Right forelimb (tissue), 1 donor: ENCODE measurements around the gene MAP3K14.
A peak's percentile ranks its signal among the peaks of the same experiment; 100 is the strongest.
"Not testable (repeated sequence)": the region's sequence is repeated elsewhere in the genome, so short reads cannot be mapped to it uniquely, and the experiment has no call there.

Experiments
- DNase-seq: peaks from one replicate; pipeline ENCODE4 v3.0.0-alpha.2; 2018

MAP3K14 gene

DNA sequence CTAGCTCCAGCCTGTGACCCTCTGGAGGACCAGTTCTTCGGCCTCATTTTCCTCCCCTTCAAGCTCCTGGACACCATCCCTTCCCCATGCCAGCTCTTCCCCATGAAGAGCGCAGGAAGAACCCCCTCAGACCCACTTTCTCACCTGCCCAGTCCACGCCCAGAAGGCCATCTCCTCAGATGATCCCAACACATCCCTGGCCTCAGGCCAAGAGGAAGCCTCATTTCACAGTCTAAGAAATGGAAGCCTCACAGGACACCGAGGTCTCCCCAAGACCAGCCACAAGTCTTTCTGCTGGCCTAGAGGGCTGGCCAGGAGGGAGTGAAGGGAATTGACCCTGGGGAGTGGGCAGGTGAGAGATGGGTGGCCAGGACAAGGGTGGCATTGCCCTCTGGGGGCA, 62.9 kb downstream of the MAP3K14 start:
- DNase-seq: no peak

DNA sequence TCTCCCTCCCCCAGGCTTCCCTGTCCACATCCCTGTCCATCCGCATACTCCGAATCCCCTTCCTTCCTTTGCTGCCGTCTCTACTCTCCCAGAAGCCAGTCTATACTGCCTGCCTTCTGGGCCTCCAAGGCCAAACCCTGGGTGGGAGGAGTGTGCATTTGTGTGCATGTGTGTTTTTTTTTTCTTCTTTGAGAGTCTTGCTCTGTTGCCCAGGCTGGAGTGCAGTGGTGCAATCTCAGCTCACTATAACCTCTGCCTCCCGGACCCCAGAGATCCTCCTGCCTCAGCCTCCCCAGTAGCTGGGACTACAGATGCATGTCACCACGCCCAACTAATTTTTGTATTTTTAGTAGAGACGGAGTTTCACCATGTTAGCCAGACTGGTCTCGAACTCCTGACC, 63.6 kb downstream of the MAP3K14 start:
- DNase-seq: not testable (repeated sequence)

GRCh38 chr17:45251931-45252330, 64.9 kb downstream of the MAP3K14 start:
- DNase-seq: no peak

- no peak for DNase-seq
These were observed 68.5 kb downstream of the MAP3K14 start for GRCh38 chr17:45248132-45248957.

- peak; percentile 67 for DNase-seq
These were observed 69.2 kb downstream of the MAP3K14 start for GRCh38 chr17:45247429-45248131.

GRCh38 chr17:45246861-45247428, 69.9 kb downstream of the MAP3K14 start:
- DNase-seq: no peak

GRCh38 chr17:45246338-45246737, 70.5 kb downstream of the MAP3K14 start:
- no peak for DNase-seq

- DNase-seq: no peak
These were observed 71.8 kb downstream of the MAP3K14 start for GRCh38 chr17:45244725-45245656.

DNA sequence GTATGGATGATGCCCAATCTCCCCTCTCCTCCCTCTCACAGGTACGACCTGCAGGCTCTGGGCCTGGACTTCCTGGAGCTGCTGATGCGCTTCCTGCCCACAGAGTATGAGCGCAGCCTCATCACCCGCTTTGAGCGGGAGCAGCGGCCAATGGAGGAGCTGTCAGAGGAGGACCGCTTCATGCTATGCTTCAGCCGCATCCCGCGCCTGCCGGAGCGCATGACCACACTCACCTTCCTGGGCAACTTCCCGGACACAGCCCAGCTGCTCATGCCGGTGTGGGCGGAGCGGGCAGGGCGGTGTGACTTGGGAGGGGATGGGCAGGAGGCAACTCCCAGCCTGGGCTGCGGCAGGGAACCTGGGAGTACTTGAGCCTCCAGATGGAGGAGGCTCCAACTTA, 73.1 kb downstream of the MAP3K14 start:
- no peak for DNase-seq

DNA sequence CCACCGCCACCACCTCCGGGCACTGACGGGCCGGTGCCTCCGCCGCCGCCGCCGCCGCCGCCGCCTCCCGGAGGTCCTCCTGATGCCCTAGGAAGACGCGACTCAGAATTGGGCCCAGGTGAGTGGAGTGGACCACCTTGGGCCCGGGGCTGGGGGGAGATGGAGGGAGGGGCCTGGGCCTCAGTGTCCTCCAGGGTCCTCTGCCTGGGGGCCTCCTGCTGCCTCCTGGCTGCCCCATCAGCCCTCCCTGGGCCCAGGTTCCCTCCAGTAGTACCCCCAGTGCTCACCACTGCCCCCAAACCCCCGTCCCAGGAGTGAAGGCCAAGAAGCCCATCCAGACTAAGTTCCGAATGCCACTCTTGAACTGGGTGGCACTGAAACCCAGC, 74.8 kb downstream of the MAP3K14 start:
- no peak for DNase-seq

GRCh38 chr17:45241328-45242028, 75.3 kb downstream of the MAP3K14 start:
- DNase-seq: no peak

GRCh38 chr17:45240905-45241327, 75.9 kb downstream of the MAP3K14 start:
- DNase-seq: no peak

DNA sequence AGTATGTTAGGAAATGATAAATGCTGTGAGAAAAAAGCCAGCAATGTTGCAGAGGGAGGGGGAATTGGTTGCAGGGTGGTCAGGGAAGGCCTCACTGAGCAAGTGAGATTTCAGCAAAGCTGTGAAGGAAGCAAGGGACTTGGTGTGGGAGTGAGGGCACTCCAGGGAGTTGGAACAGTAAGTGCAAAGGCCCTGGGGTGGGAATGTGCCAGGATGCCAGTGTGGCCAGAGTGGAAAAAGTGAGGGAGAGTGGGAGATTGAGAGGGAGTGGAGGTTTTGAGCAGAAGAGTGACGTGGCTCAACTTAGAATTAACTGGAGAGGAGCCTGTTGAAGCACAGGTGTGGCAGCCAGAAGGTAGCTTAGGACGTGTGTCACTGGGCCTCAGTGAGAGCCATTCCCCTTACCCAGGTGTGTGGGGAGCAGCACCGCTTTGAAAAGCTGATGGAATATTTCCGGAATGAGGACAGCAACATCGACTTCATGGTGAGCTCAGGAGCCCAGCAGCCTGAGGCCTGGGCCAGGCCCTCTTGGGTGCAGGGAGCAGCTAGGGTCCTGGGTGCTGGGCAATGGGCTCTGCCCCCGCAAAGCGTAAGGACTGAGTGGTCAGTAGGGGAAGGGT, 78.6 kb downstream of the MAP3K14 start:
- no peak for DNase-seq

- no peak for DNase-seq
These were observed 79.1 kb downstream of the MAP3K14 start for GRCh38 chr17:45237686-45238085.

- no peak for DNase-seq
These were observed 80.6 kb downstream of the MAP3K14 start for GRCh38 chr17:45236282-45236606.

DNA sequence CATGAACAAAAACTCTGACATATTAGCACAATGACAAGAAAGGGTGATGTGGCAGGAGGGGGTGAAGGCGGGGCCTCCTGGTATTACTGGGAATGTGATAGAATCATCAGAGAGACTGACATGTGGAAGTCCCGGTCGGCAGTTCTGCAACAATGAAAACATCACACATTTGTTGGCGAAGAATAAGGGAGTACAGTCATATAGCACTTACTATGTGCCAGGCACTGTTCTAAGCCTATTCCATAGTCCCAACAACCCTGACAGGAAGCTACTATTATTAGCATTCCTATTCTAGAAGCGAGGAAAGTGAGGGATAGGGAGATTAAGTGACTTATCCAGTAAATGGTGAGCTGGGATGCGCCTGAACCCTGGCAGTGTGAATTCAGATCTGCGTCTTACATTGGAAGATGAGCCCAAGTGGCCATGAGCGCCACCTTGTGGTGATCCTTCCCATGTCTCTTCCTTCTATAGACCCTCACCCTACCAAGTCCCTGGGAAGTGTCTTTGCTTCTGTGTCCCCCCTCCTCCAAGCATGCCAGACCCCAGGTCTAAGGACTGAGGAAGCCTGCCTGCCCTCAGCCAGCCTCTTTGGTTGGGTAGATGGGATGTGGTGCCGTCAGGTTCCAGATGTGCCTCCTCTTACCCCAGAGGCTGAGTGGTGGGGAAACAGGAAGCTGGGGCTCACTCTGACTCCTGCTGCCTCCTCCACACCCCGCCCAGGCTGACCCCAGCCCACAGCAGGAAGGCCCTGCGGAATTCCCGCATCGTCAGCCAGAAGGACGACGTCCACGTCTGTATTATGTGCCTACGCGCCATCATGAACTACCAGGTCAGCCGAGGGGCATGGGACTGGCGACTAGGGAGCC, 81.2 kb downstream of the MAP3K14 start:
- peak; percentile 71 for DNase-seq

GRCh38 chr17:45234641-45235415, 82.0 kb downstream of the MAP3K14 start:
- no peak for DNase-seq

DNA sequence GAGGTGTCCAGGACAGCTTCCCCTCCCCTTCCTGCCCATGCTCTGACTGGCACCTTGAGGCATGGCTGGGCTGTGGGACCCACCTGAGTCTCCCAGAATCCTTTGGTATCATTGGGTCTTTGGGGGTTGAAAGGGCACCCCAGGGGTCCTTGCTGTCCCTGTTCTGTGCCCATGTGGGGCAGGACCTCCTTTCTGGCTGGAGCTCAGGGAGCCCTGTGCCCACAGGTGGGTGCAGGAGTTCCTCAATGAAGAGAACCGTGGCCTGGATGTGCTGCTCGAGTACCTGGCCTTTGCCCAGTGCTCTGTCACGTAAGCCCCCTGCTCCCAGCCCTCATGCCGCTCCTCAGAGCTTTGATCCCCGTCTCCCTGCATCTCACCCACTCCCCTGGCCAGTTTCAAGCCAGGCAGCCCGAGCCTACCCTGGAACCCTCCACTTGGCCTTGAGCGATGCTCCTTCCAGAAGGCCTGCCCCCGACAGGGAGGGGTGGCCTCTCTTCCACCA, 83.3 kb downstream of the MAP3K14 start:
- no peak for DNase-seq

DNA sequence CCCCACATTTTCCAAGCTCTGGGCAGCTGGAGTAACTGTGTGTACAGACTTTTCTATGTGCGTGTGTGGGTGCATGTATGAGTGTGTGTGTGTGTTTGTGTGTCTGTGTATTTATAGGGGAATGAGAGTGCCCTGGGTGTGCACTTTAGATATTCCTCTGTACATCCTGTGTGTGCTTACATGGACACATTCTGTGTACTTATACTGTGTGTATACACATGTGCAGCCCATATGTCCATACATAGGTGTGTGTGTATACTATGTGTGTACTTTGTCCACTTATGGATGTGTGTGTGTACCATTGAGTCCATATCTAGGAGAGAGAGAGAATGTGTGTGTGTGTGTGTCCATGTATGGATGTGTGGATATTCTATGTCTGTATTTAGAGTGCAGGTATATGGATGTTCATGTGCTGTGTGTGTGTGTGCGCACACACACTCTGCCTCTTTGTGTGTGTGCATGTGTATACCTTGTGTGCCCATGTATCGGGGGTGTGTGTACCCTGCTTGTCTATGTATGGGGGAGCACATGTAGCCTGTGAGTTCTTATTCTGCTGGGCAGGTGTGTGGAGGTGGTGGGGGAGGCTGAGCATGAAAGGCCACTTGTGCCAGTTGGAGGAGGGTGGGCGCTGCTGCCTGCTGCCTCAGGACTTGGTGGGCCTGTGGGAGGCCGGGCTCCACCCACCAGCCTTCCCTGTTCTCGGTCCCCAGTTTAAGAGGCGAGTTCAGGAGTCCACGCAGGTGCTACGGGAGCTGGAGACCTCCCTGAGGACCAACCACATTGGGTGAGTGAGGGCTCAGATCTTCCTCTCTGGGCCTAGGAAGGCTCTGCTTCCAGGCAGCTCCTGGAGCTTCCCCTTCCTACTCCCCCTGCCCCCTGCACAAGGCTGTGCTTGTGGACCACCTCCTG, 84.1 kb downstream of the MAP3K14 start:
- no peak for DNase-seq
